Fibroblast of mammary gland (primary cell): ENCODE measurements around the gene ALDH7A1.
A peak's percentile ranks its signal among the peaks of the same experiment; 100 is the strongest.

Experiments used
- DNase-seq: peaks from one replicate; pipeline ENCODE4 v3.0.0-alpha.2; 2010; ENCODE audit warnings: low read depth
- H3K4me3 ChIP-seq: 2 replicates; pipeline ENCODE4 v1.5.1; 2011; ENCODE audit warnings: low read depth, mild to moderate bottlenecking, low read length, moderate library complexity; ENCODE audit not compliant: control insufficient read depth
- TF ChIP-seq, protein P1 (sequence below): conservative IDR thresholded peaks from 2 replicates; pipeline ENCODE4 v1.5.1; 2011; ENCODE audit warnings: low read depth, low read length, inconsistent platforms; ENCODE audit not compliant: control insufficient read depth, insufficient read depth

ALDH7A1 gene

DNA sequence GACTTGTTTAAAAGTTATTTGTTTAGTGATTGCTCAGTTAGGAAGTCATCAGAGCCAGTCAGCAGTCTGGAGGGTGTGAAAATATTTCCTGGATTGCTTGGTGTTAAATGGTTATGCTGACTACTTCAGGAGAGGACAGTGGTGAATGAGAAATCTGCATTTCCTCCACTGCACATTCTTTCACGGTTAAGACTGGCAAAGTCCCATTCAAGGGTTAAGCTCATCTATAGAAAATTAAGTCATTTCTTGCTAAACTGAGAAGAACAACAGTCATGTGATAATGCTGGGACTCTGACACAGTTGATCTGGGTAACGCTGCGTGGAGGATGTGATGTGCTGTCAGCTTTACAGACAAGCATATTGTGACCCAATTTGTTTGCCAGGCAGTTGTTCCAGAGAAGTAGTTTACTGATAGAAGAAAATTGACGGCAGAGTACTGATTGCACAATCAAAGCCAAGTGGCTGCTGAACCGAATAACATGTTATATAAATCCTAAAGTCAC is 91.4 kb downstream of the ALDH7A1 start:
- DNase-seq = peak; percentile 77
- H3K4me3 ChIP-seq = no peak overlapping the region
- TF ChIP-seq, protein P1, sequence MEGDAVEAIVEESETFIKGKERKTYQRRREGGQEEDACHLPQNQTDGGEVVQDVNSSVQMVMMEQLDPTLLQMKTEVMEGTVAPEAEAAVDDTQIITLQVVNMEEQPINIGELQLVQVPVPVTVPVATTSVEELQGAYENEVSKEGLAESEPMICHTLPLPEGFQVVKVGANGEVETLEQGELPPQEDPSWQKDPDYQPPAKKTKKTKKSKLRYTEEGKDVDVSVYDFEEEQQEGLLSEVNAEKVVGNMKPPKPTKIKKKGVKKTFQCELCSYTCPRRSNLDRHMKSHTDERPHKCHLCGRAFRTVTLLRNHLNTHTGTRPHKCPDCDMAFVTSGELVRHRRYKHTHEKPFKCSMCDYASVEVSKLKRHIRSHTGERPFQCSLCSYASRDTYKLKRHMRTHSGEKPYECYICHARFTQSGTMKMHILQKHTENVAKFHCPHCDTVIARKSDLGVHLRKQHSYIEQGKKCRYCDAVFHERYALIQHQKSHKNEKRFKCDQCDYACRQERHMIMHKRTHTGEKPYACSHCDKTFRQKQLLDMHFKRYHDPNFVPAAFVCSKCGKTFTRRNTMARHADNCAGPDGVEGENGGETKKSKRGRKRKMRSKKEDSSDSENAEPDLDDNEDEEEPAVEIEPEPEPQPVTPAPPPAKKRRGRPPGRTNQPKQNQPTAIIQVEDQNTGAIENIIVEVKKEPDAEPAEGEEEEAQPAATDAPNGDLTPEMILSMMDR = no peak

DNA sequence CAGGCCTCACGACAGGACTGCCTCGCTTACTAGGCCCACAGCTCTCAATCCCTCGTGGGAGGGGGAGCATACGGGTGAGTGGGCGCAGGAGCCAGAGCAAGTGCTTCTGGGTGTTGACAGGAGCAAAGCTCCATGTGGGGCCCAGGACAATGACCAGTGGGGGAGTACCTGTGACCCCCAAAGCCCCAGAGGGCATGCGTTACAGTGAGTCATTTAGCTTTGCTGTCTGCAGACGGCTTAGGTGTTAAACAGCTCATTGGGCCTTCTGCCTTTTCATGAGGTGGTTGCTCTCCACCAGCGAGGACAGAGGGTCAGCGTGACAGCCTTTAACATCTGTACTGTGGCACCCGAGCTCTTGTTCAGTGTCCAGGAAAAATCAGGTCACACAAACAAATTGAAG is 93.6 kb downstream of the ALDH7A1 start:
- no peak for DNase-seq
- TF ChIP-seq, protein P1 = no peak
- no peak overlapping the region for H3K4me3 ChIP-seq

DNA sequence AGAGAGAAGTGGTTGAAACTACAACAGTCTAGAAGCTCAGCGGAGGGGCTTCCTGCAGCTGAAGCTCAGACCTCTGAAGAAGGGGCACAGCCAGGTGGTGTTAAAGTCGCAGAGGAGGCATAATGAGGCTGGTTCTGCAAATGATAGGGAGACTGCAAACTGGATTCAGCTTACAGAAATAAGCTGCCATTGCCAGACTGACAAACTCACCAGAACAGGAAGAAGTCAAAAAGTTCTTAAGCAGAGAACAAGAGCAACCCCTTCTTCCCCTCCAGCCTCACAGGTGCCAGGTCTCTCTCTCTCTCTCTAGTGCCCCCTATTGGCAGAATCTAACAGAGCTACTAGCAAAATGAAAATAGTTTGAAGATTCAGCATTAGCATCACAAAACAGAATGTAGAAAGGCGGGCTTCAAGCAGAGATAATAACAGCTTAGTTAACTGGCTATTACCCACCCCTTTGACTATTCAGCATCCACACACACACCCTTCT is 95.1 kb downstream of the ALDH7A1 start:
- TF ChIP-seq, protein P1 = peak; percentile 61
- DNase-seq = peak; percentile 34
- no peak overlapping the region for H3K4me3 ChIP-seq

DNA sequence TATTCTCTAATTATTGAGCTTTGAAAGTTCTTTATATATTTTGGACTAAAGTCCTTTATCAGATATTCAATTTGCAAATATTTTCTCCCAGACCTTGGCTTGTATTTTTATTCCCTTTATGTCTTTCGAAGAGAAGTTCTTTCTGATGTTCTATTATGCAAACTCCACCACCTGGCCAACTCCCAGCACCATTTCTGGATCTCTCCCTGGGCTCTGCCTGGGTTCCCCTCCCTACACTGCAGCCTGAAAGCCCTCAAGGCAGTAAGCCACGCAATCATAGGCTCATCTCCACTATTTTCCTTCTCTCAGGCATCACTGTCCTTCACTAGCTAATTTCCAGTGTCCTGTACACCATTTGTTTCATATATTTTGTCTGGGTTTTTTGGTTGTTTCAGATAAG is 95.7 kb downstream of the ALDH7A1 start:
- TF ChIP-seq, protein P1 = no peak
- DNase-seq = no peak
- H3K4me3 ChIP-seq = no peak overlapping the region

DNA sequence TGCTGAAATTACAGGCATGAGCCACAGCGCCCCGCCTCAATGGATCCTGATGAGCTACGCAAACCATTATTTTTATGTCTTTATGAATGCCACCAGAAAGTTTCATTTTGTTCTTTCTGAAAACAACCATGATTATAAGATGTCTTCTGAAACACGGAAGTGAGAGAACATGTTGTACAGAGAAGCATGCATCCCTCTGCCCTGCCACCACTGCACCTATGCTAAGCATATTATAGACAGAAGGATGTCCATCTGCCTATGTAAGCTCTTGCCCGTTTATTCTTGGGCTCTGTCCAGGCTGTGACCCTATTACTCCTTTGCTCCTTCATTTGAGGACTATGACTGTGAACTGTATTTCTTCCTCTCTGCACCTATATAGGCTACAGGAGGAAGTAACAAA is 97.5 kb downstream of the ALDH7A1 start:
- DNase-seq = no peak
- TF ChIP-seq, protein P1 = no peak
- no peak overlapping the region for H3K4me3 ChIP-seq

DNA sequence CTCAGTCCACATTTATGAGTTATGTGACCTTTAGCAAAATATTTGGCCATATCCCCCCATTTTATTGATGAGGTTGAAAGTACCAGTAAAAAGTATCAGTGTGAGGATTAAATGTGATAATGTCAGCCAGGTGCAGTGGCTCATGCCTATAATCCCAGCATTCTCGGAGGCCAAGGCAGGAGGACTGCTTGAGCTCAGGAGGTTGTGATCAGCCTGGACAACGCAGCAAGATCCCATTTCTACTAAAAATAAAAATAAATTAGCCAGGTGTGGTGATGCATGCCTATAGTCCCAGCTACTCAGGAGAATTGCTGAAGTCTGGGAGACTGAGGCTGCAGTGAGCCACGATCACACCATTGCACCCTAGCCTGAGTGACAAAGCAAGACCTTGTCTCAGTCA is 100.6 kb downstream of the ALDH7A1 start:
- TF ChIP-seq, protein P1 = no peak
- no peak for DNase-seq
- H3K4me3 ChIP-seq = no peak overlapping the region

DNA sequence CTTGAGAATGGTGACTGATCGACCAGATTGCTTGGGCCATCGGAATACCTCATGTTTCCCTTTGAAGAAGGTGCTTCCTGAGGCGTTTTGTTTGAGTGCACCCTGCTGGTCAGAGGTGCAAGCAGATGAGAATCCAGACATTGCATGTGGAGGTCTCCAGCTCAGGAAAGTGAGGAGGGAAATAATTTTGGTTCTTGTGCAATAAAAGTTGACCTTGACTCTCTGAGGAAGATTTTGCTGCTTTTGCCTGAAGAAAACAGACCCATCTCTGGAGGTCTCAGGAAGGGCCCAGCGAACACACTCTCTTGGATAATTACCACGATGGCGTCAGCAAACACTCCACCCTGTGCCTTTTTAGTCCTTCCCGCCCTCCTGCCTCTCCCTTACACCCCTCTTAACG is 102.1 kb downstream of the ALDH7A1 start:
- TF ChIP-seq, protein P1 = peak; percentile 40
- peak; percentile 44 for DNase-seq
- no peak overlapping the region for H3K4me3 ChIP-seq
